ENCODE results near the gene CCSAP. TPM values are rescaled to one million over a fixed set of nuclear protein-coding genes. Genes with fewer than 3 reads are reported as not detected.

The CCSAP gene
- total RNA-seq, 4 donors from 2014 or later = 0.44 to 1.1 (median 0.81) TPM

DNA sequence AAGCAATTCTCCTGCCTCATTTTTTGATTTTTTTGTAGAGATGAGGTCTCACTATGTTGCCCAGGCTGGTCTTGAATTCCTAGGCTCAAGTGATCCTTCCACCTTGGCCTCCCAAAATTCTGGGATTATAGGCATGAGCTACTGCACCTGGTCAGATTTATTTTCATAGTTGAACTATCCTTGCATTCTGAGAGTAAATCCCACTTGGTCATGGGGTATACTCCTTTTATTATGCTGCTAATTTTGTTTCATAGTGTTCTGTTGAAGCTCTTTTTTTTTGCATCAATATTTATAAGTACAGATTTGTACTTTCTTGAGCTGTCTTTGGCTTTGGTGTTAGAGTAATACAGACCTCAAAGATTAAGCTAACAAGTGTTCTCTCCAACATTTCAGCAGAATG, 12.8 kb upstream of the CCSAP start:
- in situ Hi-C loops (cut with MboI; ENCODE audit: low sequenced_read_pairs in 4 of 4) (no loop called here), intact Hi-C loops (cut with DNase I; ENCODE audit: low total_unique reads) (no loop called here)
- Histone ChIP-seq H3K4me3 (no peak overlapping the region), H3K27me3 (no peaks in the 10 kb centered on the region), H3K4me1 (no peaks in the 10 kb centered on the region), H3K27ac (no peak overlapping the region), H3K9me3 (peaks cover 0 to 7% (median 0%) of the 10 kb centered on the region in 3 donors), H3K36me3 (no peaks in the 10 kb centered on the region)
- no peak for ATAC-seq
- no peak for DNase-seq
- TF ChIP-seq POLR2A (IDR thresholded peaks at IDR 0.05) = no peak
- TF ChIP-seq, protein P1, sequence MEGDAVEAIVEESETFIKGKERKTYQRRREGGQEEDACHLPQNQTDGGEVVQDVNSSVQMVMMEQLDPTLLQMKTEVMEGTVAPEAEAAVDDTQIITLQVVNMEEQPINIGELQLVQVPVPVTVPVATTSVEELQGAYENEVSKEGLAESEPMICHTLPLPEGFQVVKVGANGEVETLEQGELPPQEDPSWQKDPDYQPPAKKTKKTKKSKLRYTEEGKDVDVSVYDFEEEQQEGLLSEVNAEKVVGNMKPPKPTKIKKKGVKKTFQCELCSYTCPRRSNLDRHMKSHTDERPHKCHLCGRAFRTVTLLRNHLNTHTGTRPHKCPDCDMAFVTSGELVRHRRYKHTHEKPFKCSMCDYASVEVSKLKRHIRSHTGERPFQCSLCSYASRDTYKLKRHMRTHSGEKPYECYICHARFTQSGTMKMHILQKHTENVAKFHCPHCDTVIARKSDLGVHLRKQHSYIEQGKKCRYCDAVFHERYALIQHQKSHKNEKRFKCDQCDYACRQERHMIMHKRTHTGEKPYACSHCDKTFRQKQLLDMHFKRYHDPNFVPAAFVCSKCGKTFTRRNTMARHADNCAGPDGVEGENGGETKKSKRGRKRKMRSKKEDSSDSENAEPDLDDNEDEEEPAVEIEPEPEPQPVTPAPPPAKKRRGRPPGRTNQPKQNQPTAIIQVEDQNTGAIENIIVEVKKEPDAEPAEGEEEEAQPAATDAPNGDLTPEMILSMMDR (IDR thresholded peaks at IDR 0.05 in 4 of 5, conservative IDR thresholded peaks at IDR 0.05 in 1 of 5) = no peak

DNA sequence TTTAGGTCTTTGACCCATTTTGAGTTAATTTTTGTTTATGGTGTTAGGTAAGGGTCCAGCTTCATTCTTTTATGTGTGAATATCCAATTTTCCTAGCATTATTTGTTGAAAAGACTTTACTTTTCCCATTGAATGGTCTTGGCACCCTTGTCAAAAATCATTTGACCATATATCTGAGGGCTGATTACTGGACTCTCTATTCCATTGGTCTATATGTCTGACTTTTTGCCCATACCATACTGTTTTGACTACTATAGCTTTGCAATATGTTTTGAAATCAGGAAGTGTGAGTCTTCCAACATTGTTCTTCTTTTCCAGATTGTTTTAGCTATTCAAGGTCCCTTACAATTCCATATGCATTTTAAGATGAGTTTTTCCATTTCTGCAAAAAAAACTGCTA, 11.4 kb upstream of the CCSAP start:
- intact Hi-C loops (cut with DNase I; ENCODE audit: low total_unique reads) (no loop called here), in situ Hi-C loops (cut with MboI; ENCODE audit: low sequenced_read_pairs in 4 of 4) (no loop called here)
- no peak for TF ChIP-seq POLR2A (IDR thresholded peaks at IDR 0.05)
- TF ChIP-seq, protein P1 (IDR thresholded peaks at IDR 0.05 in 4 of 5, conservative IDR thresholded peaks at IDR 0.05 in 1 of 5) = no peak
- ATAC-seq (no peak), DNase-seq (no peak)
- Histone ChIP-seq H3K4me3 (no peak overlapping the region), H3K27me3 (no peaks in the 10 kb centered on the region), H3K4me1 (no peaks in the 10 kb centered on the region), H3K27ac (no peak overlapping the region), H3K9me3 (peaks cover 0 to 7% (median 0%) of the 10 kb centered on the region in 3 donors), H3K36me3 (no peaks in the 10 kb centered on the region)

DNA sequence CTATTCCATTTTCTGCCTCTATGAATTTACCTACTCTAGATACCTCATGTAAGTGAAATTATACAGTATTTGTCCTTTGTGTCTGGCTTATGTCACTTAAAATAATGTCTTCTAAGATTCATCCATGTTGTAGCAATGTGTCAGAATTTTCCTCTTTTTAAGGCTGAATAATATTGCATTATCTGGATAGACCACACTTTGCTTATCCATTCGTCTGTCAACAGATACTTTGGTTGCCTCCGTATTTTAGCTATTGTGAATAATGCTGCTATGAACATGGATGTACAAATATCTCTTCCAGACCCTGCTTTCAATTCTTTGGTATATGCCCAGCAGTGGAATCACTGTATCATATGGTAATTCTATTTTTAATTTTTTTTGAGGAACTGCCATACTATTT, 10.1 kb upstream of the CCSAP start:
- Histone ChIP-seq H3K36me3 (no peaks in the 10 kb centered on the region), H3K4me3 (no peak overlapping the region), H3K9me3 (peaks cover 0 to 7% (median 0%) of the 10 kb centered on the region in 3 donors), H3K27ac (no peak overlapping the region), H3K4me1 (no peaks in the 10 kb centered on the region), H3K27me3 (no peaks in the 10 kb centered on the region)
- in situ Hi-C loops (cut with MboI; ENCODE audit: low sequenced_read_pairs in 4 of 4) = no loop called here
- TF ChIP-seq, protein P1 (IDR thresholded peaks at IDR 0.05 in 4 of 5, conservative IDR thresholded peaks at IDR 0.05 in 1 of 5) = no peak
- TF ChIP-seq POLR2A (IDR thresholded peaks at IDR 0.05) = no peak
- intact Hi-C loops (cut with DNase I; ENCODE audit: low total_unique reads) = no loop called here
- DNase-seq (no peak), ATAC-seq (no peak)

DNA sequence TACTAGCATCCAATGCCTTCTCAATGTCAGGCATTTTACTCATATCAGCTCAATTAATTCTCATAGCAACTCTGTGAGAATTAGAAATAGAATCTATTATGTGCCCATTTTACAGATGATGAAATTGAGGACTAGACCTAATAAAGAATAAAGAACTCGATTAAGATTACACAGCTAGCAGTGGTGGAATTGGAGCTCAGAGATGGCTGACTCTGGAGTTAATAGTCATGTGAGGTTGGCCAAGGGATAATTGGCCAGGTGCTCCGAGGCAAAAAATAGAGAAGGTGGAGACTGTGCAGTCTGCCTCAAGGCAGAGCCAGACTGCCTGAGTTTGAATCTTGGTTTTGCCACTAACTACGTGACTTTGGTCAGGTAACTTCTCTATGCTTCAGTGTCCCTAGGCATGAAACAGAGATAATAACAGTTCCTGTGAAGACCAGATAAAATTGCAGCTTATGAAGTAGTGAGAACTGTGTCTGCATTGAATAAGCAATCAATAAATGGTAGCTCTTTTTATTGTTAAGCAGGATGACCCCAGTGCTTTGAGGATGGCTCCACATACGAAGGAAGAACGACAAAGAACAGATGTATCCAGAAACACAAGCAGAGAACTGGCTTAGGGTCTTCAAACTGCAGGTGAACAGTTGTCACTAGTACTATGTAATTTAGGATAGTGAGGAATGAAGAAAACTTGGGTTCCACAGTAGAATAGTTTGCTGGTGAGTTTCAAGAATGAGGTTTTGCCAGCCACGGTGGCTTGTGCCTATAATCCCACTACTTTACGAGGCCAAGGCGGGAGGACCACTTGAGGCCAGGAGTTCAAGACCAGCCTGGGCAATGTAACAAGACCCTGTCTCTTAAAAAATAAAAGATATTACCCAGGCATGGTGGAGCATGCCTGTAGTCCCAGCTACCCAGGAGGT, 6.9 kb upstream of the CCSAP start:
- intact Hi-C loops (cut with DNase I; ENCODE audit: low total_unique reads) = no loop called here
- in situ Hi-C loops (cut with MboI; ENCODE audit: low sequenced_read_pairs in 4 of 4) = loop anchor here in 1 of 4 donors (10.0 kb wide), 1 partner anchor 75 kb away; the partner anchor contains the start of gene RAB4A
- DNase-seq = no peak
- no peak for TF ChIP-seq POLR2A (IDR thresholded peaks at IDR 0.05)
- TF ChIP-seq, protein P1 (IDR thresholded peaks at IDR 0.05 in 4 of 5, conservative IDR thresholded peaks at IDR 0.05 in 1 of 5) = no peak
- Histone ChIP-seq H3K4me1 (no peaks in the 10 kb centered on the region), H3K27me3 (no peaks in the 10 kb centered on the region), H3K27ac (no peak overlapping the region), H3K9me3 (peaks cover 0 to 7% (median 0%) of the 10 kb centered on the region in 3 donors), H3K36me3 (no peaks in the 10 kb centered on the region), H3K4me3 (no peak overlapping the region)
- no peak for ATAC-seq

Data from gastrocnemius medialis (tissue), 4 donors.